ENCODE data around the gene ANXA11. TPM values are rescaled to one million over a fixed set of nuclear protein-coding genes. Genes with fewer than 3 reads are reported as not detected.

ANXA11 gene
- total and polyA plus RNA-seq, 2 experiments from 2014 or later: 92.8 to 168 TPM

GRCh38 chr10:80196950-80197315 lies 8.4 kb downstream of the ANXA11 start:
- TF ChIP-seq EZH2phosphoT487 (IDR thresholded peaks at IDR 0.05; ENCODE audit: low read depth, severe bottlenecking, unreplicated experiment): no peak
- TF ChIP-seq CTCF (IDR thresholded peaks at IDR 0.05; ENCODE audit: poor library complexity): no peak
- no peak for TF ChIP-seq EZH2 (IDR thresholded peaks at IDR 0.05; ENCODE audit: borderline replicate concordance)
- Histone ChIP-seq H3K27ac (peak overlapping the region; percentile 92), H3K4me2 (peak overlapping the region; percentile 67), H3K79me2 (peaks cover 96% of the 10 kb centered on the region), H3K27me3 (no peaks in the 10 kb centered on the region), H3K36me3 (replicated peaks; ENCODE audit: insufficient read depth, low read depth) (no peaks in the 10 kb centered on the region), H3K4me3 (no peak overlapping the region), H3K4me1 (ENCODE audit: insufficient read depth) (peaks cover 62% of the 10 kb centered on the region), H4K20me1 (ENCODE audit: insufficient read depth, poor library complexity, severe bottlenecking) (peaks cover 62% of the 10 kb centered on the region), H3K9me3 (ENCODE audit: low read depth) (no peaks in the 10 kb centered on the region), H3K9me2 (replicated peaks; ENCODE audit: insufficient read depth) (no peaks in the 10 kb centered on the region), H2AFZ (no peak overlapping the region)
- WGBS (ENCODE audit: low lambda C conversion rate, missing lambda C conversion rate): 57% methylated on average over 2 of the region's 2 CpGs
- DNase-seq (ENCODE audit: low spot score): no peak

- TF ChIP-seq EZH2phosphoT487 (IDR thresholded peaks at IDR 0.05; ENCODE audit: low read depth, severe bottlenecking, unreplicated experiment): no peak
- no peak for TF ChIP-seq CTCF (IDR thresholded peaks at IDR 0.05; ENCODE audit: poor library complexity)
- TF ChIP-seq EZH2 (IDR thresholded peaks at IDR 0.05; ENCODE audit: borderline replicate concordance): no peak
- Histone ChIP-seq H3K9me2 (replicated peaks; ENCODE audit: insufficient read depth) (no peaks in the 10 kb centered on the region), H3K4me1 (ENCODE audit: insufficient read depth) (peaks cover 58% of the 10 kb centered on the region), H3K27ac (peak overlapping the region; percentile 92), H2AFZ (no peak overlapping the region), H4K20me1 (ENCODE audit: insufficient read depth, poor library complexity, severe bottlenecking) (peaks cover 59% of the 10 kb centered on the region), H3K9me3 (ENCODE audit: low read depth) (no peaks in the 10 kb centered on the region), H3K36me3 (replicated peaks; ENCODE audit: insufficient read depth, low read depth) (no peaks in the 10 kb centered on the region), H3K79me2 (peaks cover 96% of the 10 kb centered on the region), H3K4me2 (peak overlapping the region; percentile 67), H3K27me3 (no peaks in the 10 kb centered on the region), H3K4me3 (no peak overlapping the region)
- DNase-seq (ENCODE audit: low spot score): peak; percentile 88
- 52% methylated on average over 8 of the region's 8 CpGs for WGBS (ENCODE audit: low lambda C conversion rate, missing lambda C conversion rate)
These were observed 8.9 kb downstream of the ANXA11 start for GRCh38 chr10:80196270-80196949.

- Histone ChIP-seq H3K4me1 (ENCODE audit: insufficient read depth) (peaks cover 52% of the 10 kb centered on the region), H3K27ac (peak overlapping the region; percentile 92), H3K27me3 (no peaks in the 10 kb centered on the region), H3K36me3 (replicated peaks; ENCODE audit: insufficient read depth, low read depth) (no peaks in the 10 kb centered on the region), H3K9me3 (ENCODE audit: low read depth) (no peaks in the 10 kb centered on the region), H3K9me2 (replicated peaks; ENCODE audit: insufficient read depth) (no peaks in the 10 kb centered on the region), H4K20me1 (ENCODE audit: insufficient read depth, poor library complexity, severe bottlenecking) (peaks cover 57% of the 10 kb centered on the region), H3K79me2 (peaks cover 96% of the 10 kb centered on the region), H2AFZ (no peak overlapping the region), H3K4me3 (no peak overlapping the region), H3K4me2 (no peak overlapping the region)
- no peak for DNase-seq (ENCODE audit: low spot score)
- 93% methylated on average over 4 of the region's 4 CpGs for WGBS (ENCODE audit: low lambda C conversion rate, missing lambda C conversion rate)
- TF ChIP-seq CTCF (IDR thresholded peaks at IDR 0.05; ENCODE audit: poor library complexity) (no peak), EZH2phosphoT487 (IDR thresholded peaks at IDR 0.05; ENCODE audit: low read depth, severe bottlenecking, unreplicated experiment) (no peak), EZH2 (IDR thresholded peaks at IDR 0.05; ENCODE audit: borderline replicate concordance) (no peak)
These were observed 10.2 kb downstream of the ANXA11 start for GRCh38 chr10:80195046-80195574.

Data from hepatocyte (in vitro differentiated cells).